Measurements from ENCODE around the gene KRTAP10-12.
"Not testable (repeated sequence)": the region's sequence is repeated elsewhere in the genome, so short reads cannot be mapped to it uniquely, and the experiment has no call there.

The KRTAP10-12 gene

GRCh38 chr21:44697172-44697810 is at the start of gene KRTAP10-12:
Gene KRTAP10-12, plus strand, starts transcription at chr21:44697172. Its CDS starts 30 bp downstream, at chr21:44697202.
- DNase-seq (ENCODE audit: low read depth) = not testable (repeated sequence)

GRCh38 chr21:44647222-44647552 is 49.8 kb upstream of the KRTAP10-12 start:
- DNase-seq (ENCODE audit: low read depth) = no peak

GRCh38 chr21:44648557-44649311 is 48.2 kb upstream of the KRTAP10-12 start:
- DNase-seq (ENCODE audit: low read depth) = no peak

GRCh38 chr21:44649521-44650100 is 47.4 kb upstream of the KRTAP10-12 start:
- no peak for DNase-seq (ENCODE audit: low read depth)

GRCh38 chr21:44650265-44650972 is 46.6 kb upstream of the KRTAP10-12 start:
- DNase-seq (ENCODE audit: low read depth) = no peak

- DNase-seq (ENCODE audit: low read depth) = no peak
Measured at GRCh38 chr21:44650973-44651675, 45.8 kb upstream of the KRTAP10-12 start.

GRCh38 chr21:44653123-44653522 is 43.8 kb upstream of the KRTAP10-12 start:
- no peak for DNase-seq (ENCODE audit: low read depth)

- DNase-seq (ENCODE audit: low read depth) = no peak
Measured at GRCh38 chr21:44653656-44654575, 43.1 kb upstream of the KRTAP10-12 start.

GRCh38 chr21:44654576-44655175 is 42.3 kb upstream of the KRTAP10-12 start, which contains the start of gene KRTAP12-4:
Gene KRTAP12-4, minus strand, starts transcription at chr21:44654659. Its CDS starts 45 bp downstream, at chr21:44654614.
- no peak for DNase-seq (ENCODE audit: low read depth)

GRCh38 chr21:44656868-44657267 is 40.1 kb upstream of the KRTAP10-12 start:
- no peak for DNase-seq (ENCODE audit: low read depth)

- no peak for DNase-seq (ENCODE audit: low read depth)
Measured at GRCh38 chr21:44657635-44658540, 39.1 kb upstream of the KRTAP10-12 start, which contains the start of gene KRTAP12-3. Gene KRTAP12-3, plus strand, starts transcription at chr21:44657932. Its CDS starts 48 bp downstream, at chr21:44657980.

- DNase-seq (ENCODE audit: low read depth) = no peak
Measured at GRCh38 chr21:44658541-44658910, 38.4 kb upstream of the KRTAP10-12 start.

GRCh38 chr21:44658913-44659595 is 37.9 kb upstream of the KRTAP10-12 start:
- DNase-seq (ENCODE audit: low read depth) = no peak

- not testable (repeated sequence) for DNase-seq (ENCODE audit: low read depth)
Measured at GRCh38 chr21:44661567-44661966, 35.4 kb upstream of the KRTAP10-12 start.

- DNase-seq (ENCODE audit: low read depth) = no peak
Measured at GRCh38 chr21:44664691-44665090, 32.3 kb upstream of the KRTAP10-12 start.

- DNase-seq (ENCODE audit: low read depth) = no peak
Measured at GRCh38 chr21:44666401-44667320, 30.3 kb upstream of the KRTAP10-12 start, which contains the start of gene KRTAP12-2. Gene KRTAP12-2, minus strand, starts transcription at chr21:44666927. Its CDS starts 41 bp downstream, at chr21:44666886.

- DNase-seq (ENCODE audit: low read depth) = no peak
Measured at GRCh38 chr21:44667612-44668011, 29.4 kb upstream of the KRTAP10-12 start.
